HG03442 (cell line): ENCODE measurements around the gene HMOX2.

Experiments used
- ATAC-seq: cut with Tn5 transposase; IDR thresholded peaks from one replicate; pipeline ENCODE4 v1.9.1; 2021; ENCODE audit warnings: mild to moderate bottlenecking, moderate library complexity; ENCODE audit not compliant: unreplicated experiment

The HMOX2 gene

GRCh38 chr16:4552541-4552940, 76.3 kb downstream of the HMOX2 start:
- ATAC-seq: no peak

- ATAC-seq: no peak
Observed at GRCh38 chr16:4556112-4556511, 79.9 kb downstream of the HMOX2 start, which contains the start of gene C16orf96. Gene C16orf96 (plus strand): TSS chr16:4556340. CDS start chr16:4556490, 150 bp downstream.

GRCh38 chr16:4556580-4556979, 80.4 kb downstream of the HMOX2 start:
- ATAC-seq: no peak

- ATAC-seq: no peak
Observed at GRCh38 chr16:4557973-4558372, 81.8 kb downstream of the HMOX2 start.
